GM12864 (cell line): ENCODE measurements around the gene SEMA3A.

ENCODE experiments used
- DNase-seq: peaks from one replicate; pipeline ENCODE4 v3.0.0-alpha.2; 2011; ENCODE audit warnings: low read depth
- H3K4me3 ChIP-seq: 2 replicates; pipeline ENCODE4 v1.5.1; 2011; ENCODE audit warnings: mild to moderate bottlenecking, low read depth, low read length, control low read depth
- CTCF ChIP-seq: IDR thresholded peaks from 2 replicates; pipeline ENCODE4 v1.5.1; 2011; ENCODE audit warnings: low read depth, mild to moderate bottlenecking, moderate library complexity, low read length, control low read depth, inconsistent platforms; ENCODE audit errors: missing control alignments

Gene SEMA3A

GRCh38 chr7:84027678-84028077, 166.9 kb downstream of the SEMA3A start:
- DNase-seq: no peak
- no peak overlapping the region for H3K4me3 ChIP-seq
- TF ChIP-seq CTCF: no peak

GRCh38 chr7:84025332-84025927, 169.2 kb downstream of the SEMA3A start:
- DNase-seq: no peak
- no peak overlapping the region for H3K4me3 ChIP-seq
- TF ChIP-seq CTCF: no peak

- no peak overlapping the region for H3K4me3 ChIP-seq
- no peak for DNase-seq
- TF ChIP-seq CTCF: no peak
These were observed 171.8 kb downstream of the SEMA3A start for GRCh38 chr7:84022684-84023308.

- no peak overlapping the region for H3K4me3 ChIP-seq
- no peak for TF ChIP-seq CTCF
- no peak for DNase-seq
These were observed 172.6 kb downstream of the SEMA3A start for GRCh38 chr7:84022009-84022408.

GRCh38 chr7:84021292-84021908, 173.2 kb downstream of the SEMA3A start:
- TF ChIP-seq CTCF: no peak
- DNase-seq: no peak
- no peak overlapping the region for H3K4me3 ChIP-seq

- no peak for TF ChIP-seq CTCF
- DNase-seq: no peak
- H3K4me3 ChIP-seq: no peak overlapping the region
These were observed 176.9 kb downstream of the SEMA3A start for GRCh38 chr7:84017651-84018050.
